Posterior vena cava (tissue), 2 donors: Measurements from ENCODE around the gene GRXCR2. TPM values are rescaled to one million over a fixed set of nuclear protein-coding genes. Genes with fewer than 3 reads are reported as not detected.

Source experiments
- total RNA-seq, 2 donors: library from RNA; stranded (reverse); fragmentation: NEBNext Ultra II Directional; extraction: Animal tissue kit (Norgen Biotek cat#: 25700); gene quantifications; one replicate each; pipeline ENCODE4 v1.2.1, GENCODE V29; 2021
- donor health status: DM: yes; HTN: yes; CAD: no.
- donor health status: DM: yes; HTN: yes; CAD: no.

GRXCR2 gene
- total RNA-seq, 2 donors from 2014 or later: not detected

Other genes starting within 250 kb of the GRXCR2 start
- 10 to 100 TPM; 16.1 to 24.8 TPM for gene PRELID2, start 37.7 kb downstream of the GRXCR2 start, total RNA-seq
- gene SH3RF2, start 63.6 kb upstream of the GRXCR2 start, total RNA-seq: 1 to 10 TPM; 2.1 to 4.5 TPM
- under 1 TPM in 1 of 2 donors, not detected in 1; 0.43 TPM for gene PLAC8L1, start 232.6 kb upstream of the GRXCR2 start, total RNA-seq